ENCODE results near the gene CCDC187.

The CCDC187 gene

GRCh38 chr9:136283291-136284235 is 20.3 kb downstream of the CCDC187 start:
- DNase-seq (ENCODE audit: low read depth), result peak; percentile 51

- DNase-seq (ENCODE audit: low read depth), result no peak
These were observed 21.5 kb downstream of the CCDC187 start for GRCh38 chr9:136282272-136282861.

- DNase-seq (ENCODE audit: low read depth), result no peak
These were observed 22.2 kb downstream of the CCDC187 start for GRCh38 chr9:136281421-136282271.

- no peak for DNase-seq (ENCODE audit: low read depth)
These were observed 23.2 kb downstream of the CCDC187 start for GRCh38 chr9:136280535-136281315.

GRCh38 chr9:136279471-136279870 is 24.4 kb downstream of the CCDC187 start:
- DNase-seq (ENCODE audit: low read depth), result no peak

GRCh38 chr9:136278894-136279293 is 25.0 kb downstream of the CCDC187 start:
- DNase-seq (ENCODE audit: low read depth), result no peak

GRCh38 chr9:136278221-136278620 is 25.7 kb downstream of the CCDC187 start:
- DNase-seq (ENCODE audit: low read depth), result no peak

GRCh38 chr9:136277746-136278145 is 26.1 kb downstream of the CCDC187 start:
- DNase-seq (ENCODE audit: low read depth), result no peak

GRCh38 chr9:136276716-136277115 is 27.2 kb downstream of the CCDC187 start:
- DNase-seq (ENCODE audit: low read depth), result no peak

- no peak for DNase-seq (ENCODE audit: low read depth)
These were observed 28.1 kb downstream of the CCDC187 start for GRCh38 chr9:136275655-136276429.

- DNase-seq (ENCODE audit: low read depth), result no peak
These were observed 28.9 kb downstream of the CCDC187 start for GRCh38 chr9:136274786-136275654.

- DNase-seq (ENCODE audit: low read depth), result no peak
These were observed 29.7 kb downstream of the CCDC187 start for GRCh38 chr9:136273921-136274785.

- no peak for DNase-seq (ENCODE audit: low read depth)
These were observed 30.5 kb downstream of the CCDC187 start for GRCh38 chr9:136273244-136273865.

- no peak for DNase-seq (ENCODE audit: low read depth)
These were observed 33.7 kb downstream of the CCDC187 start for GRCh38 chr9:136270173-136270705.

- no peak for DNase-seq (ENCODE audit: low read depth)
These were observed 35.2 kb downstream of the CCDC187 start for GRCh38 chr9:136268735-136269134.

GRCh38 chr9:136268318-136268717 is 35.6 kb downstream of the CCDC187 start:
- peak; percentile 10 for DNase-seq (ENCODE audit: low read depth)

GRCh38 chr9:136267261-136268111 is 36.4 kb downstream of the CCDC187 start:
- peak; percentile 79 for DNase-seq (ENCODE audit: low read depth)
